Caco-2 (cell line): ENCODE data around the gene ZSWIM1. TPM values are rescaled to one million over a fixed set of nuclear protein-coding genes. Genes with fewer than 3 reads are reported as not detected.
A peak's percentile ranks its signal among the peaks of the same experiment; 100 is the strongest.

Experiments used
- BruUV-seq: library from RNA; stranded (reverse); fragments of 400-500 nt; replicated peaks from 2 replicates; lab custom pipeline; 2021; lab: Mats Ljungman, UMichigan
- CTCF ChIA-PET: fragments of 300-600 bp; sonication (Branson Sonifier 250); formaldehyde crosslinking; loops from one replicate; lab custom pipeline; 2022; ENCODE audit warnings: antibody characterized with exemption; lab: Charles Lee
- POLR2A ChIA-PET: fragments of 300-600 bp; sonication (Branson Sonifier 250); formaldehyde crosslinking; loops from one replicate; lab custom pipeline; 2022; ENCODE audit warnings: antibody characterized with exemption; lab: Charles Lee
- DNase-seq, 2 experiments: peaks; one replicate each; pipeline versions ENCODE4 v3.0.0 to v3.0.0-alpha.2; 2020 to 2022
- H3K27me3 ChIP-seq: replicated peaks from 2 replicates; pipeline ENCODE4 v1.6.0; 2011; ENCODE audit warnings: low read length; ENCODE audit not compliant: control insufficient read depth, insufficient read depth
- H3K36me3 ChIP-seq: 2 replicates; pipeline ENCODE4 v1.5.1; 2011; ENCODE audit warnings: low read length; ENCODE audit not compliant: control insufficient read depth, insufficient read depth
- H3K4me1 ChIP-seq: fragments of 250-450 bp; sonication (Bioruptor Pico); 2 replicates; pipeline ENCODE4 v1.5.1; 2020; ENCODE audit warnings: mild to moderate bottlenecking
- H3K4me3 ChIP-seq: 2 replicates; pipeline ENCODE4 v1.5.1; 2011; ENCODE audit warnings: low read depth, mild to moderate bottlenecking, control low read depth, low read length
- H3K9me3 ChIP-seq: fragments of 250-450 bp; sonication (Bioruptor Pico); 2 replicates; pipeline ENCODE4 v1.5.1; 2020; ENCODE audit warnings: mild to moderate bottlenecking, moderate library complexity
- H3K27ac Mint-ChIP-seq: one replicate; pipeline ENCODE4 v1.8.0; 2022; ENCODE audit warnings: mixed read lengths; ENCODE audit not compliant: unreplicated experiment
- H3K27me3 Mint-ChIP-seq: one replicate; pipeline ENCODE4 v1.8.0; 2022; ENCODE audit warnings: mixed read lengths; ENCODE audit not compliant: insufficient read depth, unreplicated experiment
- H3K36me3 Mint-ChIP-seq: one replicate; pipeline ENCODE4 v1.8.0; 2022; ENCODE audit warnings: mild to moderate bottlenecking, mixed read lengths; ENCODE audit not compliant: insufficient read depth, unreplicated experiment
- H3K4me1 Mint-ChIP-seq: one replicate; pipeline ENCODE4 v1.8.0; 2022; ENCODE audit warnings: low read depth, mixed read lengths; ENCODE audit not compliant: unreplicated experiment
- H3K4me3 Mint-ChIP-seq: one replicate; pipeline ENCODE4 v1.8.0; 2022; ENCODE audit warnings: mild to moderate bottlenecking, moderate library complexity, mixed read lengths; ENCODE audit not compliant: unreplicated experiment
- H3K9me3 Mint-ChIP-seq: one replicate; pipeline ENCODE4 v1.8.0; 2022; ENCODE audit warnings: mixed read lengths; ENCODE audit not compliant: unreplicated experiment
- intact Hi-C: fragments of 100-400 bp; cut with micrococcal nuclease; formaldehyde crosslinking; loops from one replicate; pipeline ENCODE4 v1.10.0; 2022; ENCODE audit not compliant: unreplicated experiment
- total RNA-seq: library from RNA; stranded (reverse); gene quantifications from 2 replicates; pipeline ENCODE4 v1.2.3, GENCODE V29; 2022
- TF ChIP-seq, protein P1 (sequence below), 2 experiments: fragments of 200-600 bp in 1 of 2; IDR thresholded peaks; 1 replicate in 1 of 2; 2 replicates in 1 of 2; pipeline versions ENCODE4 v1.5.1 to v1.8.0; 2011 to 2022; ENCODE audit warnings: antibody characterized with exemption in 1 of 2, control low read depth in 1 of 2, inconsistent platforms in 1 of 2, low read depth in 1 of 2, low read length in 1 of 2, mild to moderate bottlenecking in 1 of 2, moderate library complexity in 1 of 2; ENCODE audit not compliant: insufficient read depth in 1 of 2, severe bottlenecking in 1 of 2, unreplicated experiment in 1 of 2

Gene ZSWIM1
- total RNA-seq, 1 experiment from 2014 or later, result 27.3 TPM

- peak; percentile 99 for DNase-seq
- Mint-ChIP-seq H3K36me3 (peaks cover 62% of the 10 kb centered on the region), H3K4me1 (peaks cover 36% of the 10 kb centered on the region), H3K27me3 (no peaks in the 10 kb centered on the region), H3K4me3 (peak within 1 kb of the TSS; percentile 95), H3K9me3 (no peaks in the 10 kb centered on the region), H3K27ac (peak within 1 kb of the TSS; percentile 95)
- intact Hi-C loops, result loop anchor here (1.0 to 5.0 kb wide), 6 partner anchors 10 to 92 kb away; partner anchors contain the start of genes ACOT8, UBE2C, ZSWIM1 and ZSWIM3
- TSS peak; percentile 32 for BruUV-seq
- Histone ChIP-seq H3K4me1 (peaks cover 8% of the 10 kb centered on the region), H3K9me3 (no peaks in the 10 kb centered on the region), H3K4me3 (peak within 1 kb of the TSS; percentile 94), H3K27me3 (no peaks in the 10 kb centered on the region), H3K36me3 (peaks cover 12% of the 10 kb centered on the region)
- TF ChIP-seq, protein P1, sequence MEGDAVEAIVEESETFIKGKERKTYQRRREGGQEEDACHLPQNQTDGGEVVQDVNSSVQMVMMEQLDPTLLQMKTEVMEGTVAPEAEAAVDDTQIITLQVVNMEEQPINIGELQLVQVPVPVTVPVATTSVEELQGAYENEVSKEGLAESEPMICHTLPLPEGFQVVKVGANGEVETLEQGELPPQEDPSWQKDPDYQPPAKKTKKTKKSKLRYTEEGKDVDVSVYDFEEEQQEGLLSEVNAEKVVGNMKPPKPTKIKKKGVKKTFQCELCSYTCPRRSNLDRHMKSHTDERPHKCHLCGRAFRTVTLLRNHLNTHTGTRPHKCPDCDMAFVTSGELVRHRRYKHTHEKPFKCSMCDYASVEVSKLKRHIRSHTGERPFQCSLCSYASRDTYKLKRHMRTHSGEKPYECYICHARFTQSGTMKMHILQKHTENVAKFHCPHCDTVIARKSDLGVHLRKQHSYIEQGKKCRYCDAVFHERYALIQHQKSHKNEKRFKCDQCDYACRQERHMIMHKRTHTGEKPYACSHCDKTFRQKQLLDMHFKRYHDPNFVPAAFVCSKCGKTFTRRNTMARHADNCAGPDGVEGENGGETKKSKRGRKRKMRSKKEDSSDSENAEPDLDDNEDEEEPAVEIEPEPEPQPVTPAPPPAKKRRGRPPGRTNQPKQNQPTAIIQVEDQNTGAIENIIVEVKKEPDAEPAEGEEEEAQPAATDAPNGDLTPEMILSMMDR (IDR thresholded peaks at IDR 0.05; ENCODE audit: insufficient read depth in 1 of 2, low read depth in 1 of 2, low read length in 1 of 2, severe bottlenecking in 1 of 2, unreplicated experiment in 1 of 2), result peak; percentile 10 to 34
- ChIA-PET CTCF (interaction anchor here (0.8 to 4.3 kb wide), 17 partner anchors 10 to 120 kb away, joined by 3 to 49 read pairs (median 4); partner anchors contain the start of genes ACOT8, PCIF1, PLTP and ZSWIM1), POLR2A (interaction anchor here (0.5 to 3.2 kb wide), 7 partner anchors 10 to 58 kb away, joined by 3 to 53 read pairs (median 4); partner anchors contain the start of genes PCIF1, SNX21 and ZSWIM1)
Measured at GRCh38 chr20:45890985-45891983, 10.3 kb downstream of the ZSWIM1 start, which contains the start of the genes CTSA and NEURL2. TSS of gene CTSA (plus strand) at chr20:45891335. CDS start at chr20:45891569, 234 bp downstream. TSS of gene NEURL2 (minus strand) at chr20:45891208. CDS start at chr20:45890991, 217 bp downstream.

GRCh38 chr20:45892049-45892825 lies 11.2 kb downstream of the ZSWIM1 start:
- ChIA-PET POLR2A (interaction anchor here (3.1 to 3.2 kb wide), 2 partner anchors 11 to 42 kb away, joined by 34 to 53 read pairs; partner anchors contain the start of genes PCIF1 and ZSWIM1), CTCF (interaction anchor here (1.0 to 4.3 kb wide), 7 partner anchors 11 to 93 kb away, joined by 3 to 49 read pairs (median 5); partner anchors contain the start of genes PCIF1 and ZSWIM1)
- H3K9me3 ChIP-seq, result no peaks in the 10 kb centered on the region
- peaks cover 36% of the 10 kb centered on the region for H3K4me1 Mint-ChIP-seq
- H3K36me3 Mint-ChIP-seq, result peaks cover 68% of the 10 kb centered on the region
- H3K4me3 Mint-ChIP-seq, result peak overlapping the region; percentile 95
- H3K9me3 Mint-ChIP-seq, result no peaks in the 10 kb centered on the region
- no peaks in the 10 kb centered on the region for H3K27me3 Mint-ChIP-seq
- peaks cover 8% of the 10 kb centered on the region for H3K4me1 ChIP-seq
- H3K27ac Mint-ChIP-seq, result peak overlapping the region; percentile 95
- peak in 1 of 2 experiments; percentile 47 for DNase-seq
- H3K36me3 ChIP-seq, result peaks cover 12% of the 10 kb centered on the region
- no peaks in the 10 kb centered on the region for H3K27me3 ChIP-seq
- no TSS peak for BruUV-seq
- H3K4me3 ChIP-seq, result peak overlapping the region; percentile 94
- TF ChIP-seq, protein P1 (IDR thresholded peaks at IDR 0.05; ENCODE audit: insufficient read depth in 1 of 2, low read depth in 1 of 2, low read length in 1 of 2, severe bottlenecking in 1 of 2, unreplicated experiment in 1 of 2), result peak in 1 of 2 experiments; percentile 21
- intact Hi-C loops, result loop anchor here (5.0 kb wide), 1 partner anchor 80 kb away; the partner anchor contains the start of gene UBE2C
